ENCODE results near the gene REEP1. TPM values are rescaled to one million over a fixed set of nuclear protein-coding genes. Genes with fewer than 3 reads are reported as not detected.

REEP1 gene
- total and polyA plus RNA-seq, 9 of the 15 experiments (the other 6 are each of a cell fraction or from before 2014, with no cell fraction given): 0.11 to 0.67 (median 0.13) TPM

GRCh38 chr2:86314125-86314524 lies 23.3 kb downstream of the REEP1 start (continued):
- no peak for TF ChIP-seq XRCC4 (IDR thresholded peaks at IDR 0.05; ENCODE audit: extremely low read depth, insufficient read depth, insufficient read length)
- TF ChIP-seq CUX1 (CRISPR knock-in tag; IDR thresholded peaks at IDR 0.05): no peak
- no peak for TF ChIP-seq MTF1 (CRISPR knock-in tag; IDR thresholded peaks at IDR 0.05; ENCODE audit: borderline replicate concordance)
- TF ChIP-seq LEF1 (IDR thresholded peaks at IDR 0.05): no peak
- no peak for TF ChIP-seq ZNF282 (CRISPR knock-in tag; IDR thresholded peaks at IDR 0.05)
- no peak for TF ChIP-seq CEBPB (tag; IDR thresholded peaks at IDR 0.05)
- no peak for TF ChIP-seq ARID2 (IDR thresholded peaks at IDR 0.05)
- no peak for TF ChIP-seq ZNF347 (CRISPR knock-in tag; IDR thresholded peaks at IDR 0.05; ENCODE audit: low read depth)
